NCI-H510A treated with DMSO at 0.1 percent for 48 hours (cell line): ENCODE measurements around the gene WDR82.

Experiments
- DNase-seq: peaks from one replicate; lab custom pipeline; 2025; lab: John Stamatoyannopoulos, UW

Gene WDR82

DNA sequence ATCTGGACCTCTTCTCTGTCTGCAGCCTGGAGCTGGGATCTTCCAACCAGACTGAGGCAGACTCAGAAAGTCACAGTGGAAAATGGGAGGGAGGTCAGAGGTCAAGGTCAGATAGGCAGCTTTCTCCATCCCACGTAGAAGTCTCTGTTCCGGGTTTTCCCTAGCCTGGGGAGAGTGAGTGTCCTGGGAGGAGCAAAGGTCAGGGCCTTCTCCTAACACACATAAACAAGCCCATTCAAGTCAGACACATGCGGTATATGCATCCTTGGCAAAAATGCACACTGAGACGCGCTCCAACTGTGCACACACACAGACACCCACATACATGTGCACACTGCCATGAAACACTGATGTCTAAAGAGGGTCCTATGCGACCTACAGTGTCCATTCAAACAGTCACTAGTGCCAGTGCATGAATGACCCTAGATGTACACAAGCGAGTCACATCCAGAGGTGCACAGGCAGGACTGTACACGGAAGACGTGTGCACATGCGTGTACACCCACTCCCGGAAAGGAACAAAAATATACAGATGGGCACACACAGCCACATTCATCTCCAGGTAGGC is 40.2 kb downstream of the WDR82 start:
- no peak for DNase-seq

DNA sequence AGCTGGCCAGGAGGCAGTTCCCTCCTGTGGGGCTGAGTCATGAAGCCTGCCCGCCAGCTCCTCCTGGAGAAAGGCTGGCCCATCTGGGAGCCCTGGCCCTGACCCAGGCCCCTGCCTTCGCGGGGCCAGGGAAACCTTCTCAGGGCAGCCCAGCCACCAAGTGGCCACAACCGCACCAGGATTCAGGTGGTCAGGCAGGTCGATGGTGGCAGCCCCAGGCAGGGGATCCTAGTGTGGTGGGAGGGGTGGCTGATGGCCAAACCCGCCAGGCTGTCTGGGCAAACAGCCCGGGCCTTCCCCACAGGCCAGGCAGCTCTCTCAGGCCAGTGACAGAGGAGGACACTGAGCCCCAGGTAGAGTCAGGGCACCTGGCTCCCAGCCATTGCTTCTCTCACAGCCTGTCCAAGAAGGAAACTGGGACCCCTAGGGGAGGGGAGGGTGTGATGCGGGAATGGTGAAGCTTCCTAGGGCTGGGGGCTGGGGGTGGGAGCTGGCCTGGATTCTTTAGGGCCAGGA is 40.7 kb downstream of the WDR82 start:
- no peak for DNase-seq

DNA sequence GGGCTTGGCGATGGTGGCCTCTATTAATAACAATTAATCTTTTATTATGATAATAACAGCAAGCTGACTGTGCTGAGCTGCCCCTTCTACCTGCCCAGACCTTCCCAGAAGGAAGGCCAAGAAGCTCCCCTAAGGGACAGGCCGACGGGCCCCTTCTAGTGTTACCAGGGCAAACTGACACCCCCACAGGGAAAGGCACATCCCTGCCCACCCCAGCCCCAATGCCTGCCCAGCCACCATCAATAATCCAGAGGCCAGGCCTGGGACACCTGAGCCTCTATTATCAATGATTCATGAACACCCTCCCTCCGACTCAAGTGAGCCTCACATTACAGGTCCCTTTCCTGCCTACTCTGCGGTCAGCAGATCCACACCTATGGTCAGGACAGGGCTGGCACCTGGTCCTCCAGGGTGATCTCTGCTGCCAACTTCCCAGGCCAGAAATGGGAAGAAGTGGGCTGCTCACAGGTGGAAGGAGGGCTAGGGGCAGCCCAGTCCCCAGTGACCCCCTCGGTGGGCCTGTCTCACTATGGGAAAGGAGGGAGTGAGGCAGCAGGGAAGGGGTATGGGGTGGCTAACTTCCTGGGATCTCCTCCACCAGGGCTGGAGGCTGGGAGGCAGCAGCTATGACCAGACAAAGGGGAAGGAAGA is 41.3 kb downstream of the WDR82 start:
- no peak for DNase-seq

DNA sequence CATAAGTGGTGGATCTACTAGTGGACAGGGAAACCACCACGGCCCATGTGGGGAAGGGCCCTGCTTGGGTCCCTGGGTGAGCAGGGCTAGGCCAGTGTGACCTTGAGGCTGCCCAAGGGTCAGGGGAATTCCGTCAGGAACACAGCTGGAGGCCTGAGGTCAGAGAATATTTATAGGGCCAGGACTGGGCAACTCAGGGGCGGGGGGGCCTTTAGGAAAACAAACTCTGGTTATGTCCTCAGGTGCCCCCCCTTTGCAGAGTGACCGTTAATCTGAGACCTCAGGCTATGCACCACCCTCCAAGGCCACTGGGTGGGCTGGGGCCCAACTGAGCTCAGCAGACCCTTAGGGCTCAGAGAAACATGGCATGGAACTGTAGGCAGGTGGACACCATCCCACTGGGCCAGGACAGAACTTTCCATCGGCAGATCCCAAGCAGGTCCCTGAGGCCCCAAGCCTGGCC is 42.0 kb downstream of the WDR82 start:
- DNase-seq = no peak

DNA sequence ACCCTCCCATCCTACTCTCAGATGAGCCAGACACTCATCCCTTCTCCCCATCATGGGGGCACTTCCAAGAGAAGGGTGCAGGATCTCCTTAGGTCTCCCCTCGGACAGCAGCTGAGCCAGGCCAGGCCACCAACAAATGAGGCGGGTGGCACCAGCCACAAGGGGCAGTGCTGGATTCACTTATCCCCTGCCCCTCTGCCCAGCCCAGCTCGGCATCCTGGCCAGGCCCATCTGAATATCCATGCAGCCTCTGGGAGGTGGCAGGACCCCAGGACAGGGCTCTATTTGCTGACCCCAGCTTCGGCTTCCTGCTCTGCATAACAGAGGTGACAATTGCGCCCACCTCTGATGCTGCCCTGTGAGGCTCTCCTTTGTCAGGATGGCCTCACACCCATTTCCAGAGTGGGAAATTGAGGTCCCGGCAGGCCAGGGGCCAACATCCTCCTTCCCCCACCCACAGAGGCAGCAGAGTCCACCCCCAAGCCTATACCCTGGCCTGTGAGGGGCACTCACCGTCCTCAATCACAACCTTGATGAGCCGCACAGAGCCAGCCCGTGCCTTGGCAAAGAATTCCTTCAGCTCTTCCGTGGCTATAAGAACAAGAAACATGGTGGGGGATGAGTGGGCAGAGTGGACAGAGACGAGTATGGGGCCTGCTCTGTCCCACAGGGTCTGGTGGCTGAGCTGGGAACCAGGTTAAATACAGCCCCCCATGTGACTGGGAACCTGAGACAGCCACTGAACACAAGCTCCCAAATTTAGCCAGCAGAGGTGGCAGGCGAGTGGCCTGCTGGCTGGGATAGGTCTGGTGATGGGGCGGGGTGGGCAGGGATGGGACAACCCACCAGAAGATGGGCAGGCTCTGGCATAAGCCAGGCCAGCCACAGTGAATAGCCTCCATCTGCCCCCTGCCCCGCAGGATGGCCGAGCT is 43.7 kb downstream of the WDR82 start:
- no peak for DNase-seq

DNA sequence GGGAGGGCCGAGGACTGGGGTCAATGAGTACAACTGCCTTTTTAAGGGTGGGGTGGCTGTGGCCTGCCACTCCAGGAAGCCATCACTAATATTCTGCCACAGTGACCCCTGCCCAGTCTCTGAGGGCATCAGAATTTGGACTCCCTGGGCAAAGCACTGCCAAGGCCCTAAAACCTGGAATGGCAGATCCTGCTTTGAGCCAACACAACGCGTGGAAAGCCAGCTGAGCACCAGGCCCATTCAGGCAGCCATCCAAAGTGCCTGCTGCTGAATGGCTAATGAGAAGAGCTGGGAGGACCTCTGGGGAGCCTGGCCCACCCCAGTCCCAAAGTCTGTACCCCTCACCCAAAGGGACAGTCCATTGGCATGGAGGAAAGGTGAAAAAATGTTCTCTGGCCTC is 44.5 kb downstream of the WDR82 start:
- no peak for DNase-seq

DNA sequence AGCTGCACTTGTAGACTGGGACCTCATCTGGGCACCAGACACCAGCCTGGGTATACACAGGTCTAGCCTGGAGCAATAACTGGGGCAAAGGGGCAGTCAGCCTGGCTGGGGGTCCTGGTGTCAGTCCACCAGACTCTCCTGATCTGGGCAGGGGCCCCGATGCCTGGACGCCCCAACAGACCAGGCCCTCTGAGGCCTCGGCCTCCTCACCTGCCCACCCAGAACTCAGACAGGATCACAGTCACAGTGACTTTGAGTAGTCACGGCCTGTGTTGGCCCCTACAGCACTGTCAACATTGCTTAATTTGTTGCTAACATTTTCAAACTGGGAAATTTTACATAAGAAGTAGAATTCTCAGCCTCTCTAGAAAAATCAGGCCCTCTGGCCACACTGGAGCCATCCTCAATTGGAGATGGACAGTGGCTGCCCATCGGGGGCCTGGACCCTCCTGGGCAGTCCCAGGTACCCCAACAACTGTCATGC is 45.3 kb downstream of the WDR82 start:
- DNase-seq = no peak

DNA sequence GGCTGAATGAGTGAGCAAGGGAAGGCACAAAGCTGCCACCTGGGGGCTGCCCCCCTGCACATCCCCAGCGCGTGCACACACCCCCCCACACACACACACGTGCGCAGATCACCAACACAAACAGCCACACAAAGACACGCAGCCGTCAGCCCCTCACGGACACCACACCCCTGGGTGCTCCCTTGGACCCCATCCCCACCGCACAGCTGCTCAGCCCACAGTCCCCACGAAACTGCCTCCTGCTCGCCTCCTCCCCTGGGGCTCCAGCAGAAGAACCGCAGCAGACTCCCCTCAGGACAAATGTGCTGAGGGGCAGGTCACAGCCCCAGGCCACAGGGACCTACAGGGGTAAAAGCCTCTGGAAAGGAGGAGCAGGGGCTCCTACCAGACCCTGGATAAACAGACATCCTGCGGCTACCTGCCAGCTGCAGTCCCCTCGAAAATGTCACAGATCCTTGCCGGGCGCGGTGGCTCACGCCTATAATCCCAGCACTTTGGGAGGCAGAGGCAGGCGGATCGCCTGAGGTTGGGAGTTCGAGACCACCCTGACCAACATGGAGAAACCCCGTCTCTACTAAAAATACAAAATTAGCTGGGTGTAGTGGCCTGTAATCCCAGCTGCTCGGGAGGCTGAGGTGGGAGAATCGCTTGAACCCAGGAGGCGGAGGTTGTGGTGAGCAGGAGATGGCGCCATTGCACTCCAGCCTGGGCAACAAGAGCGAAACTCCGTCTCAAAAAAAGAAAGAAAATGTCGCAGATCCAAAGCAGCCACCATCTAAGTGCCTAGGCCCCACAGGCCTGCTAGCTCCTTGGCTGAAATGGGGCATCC is 46.0 kb downstream of the WDR82 start:
- no peak for DNase-seq

DNA sequence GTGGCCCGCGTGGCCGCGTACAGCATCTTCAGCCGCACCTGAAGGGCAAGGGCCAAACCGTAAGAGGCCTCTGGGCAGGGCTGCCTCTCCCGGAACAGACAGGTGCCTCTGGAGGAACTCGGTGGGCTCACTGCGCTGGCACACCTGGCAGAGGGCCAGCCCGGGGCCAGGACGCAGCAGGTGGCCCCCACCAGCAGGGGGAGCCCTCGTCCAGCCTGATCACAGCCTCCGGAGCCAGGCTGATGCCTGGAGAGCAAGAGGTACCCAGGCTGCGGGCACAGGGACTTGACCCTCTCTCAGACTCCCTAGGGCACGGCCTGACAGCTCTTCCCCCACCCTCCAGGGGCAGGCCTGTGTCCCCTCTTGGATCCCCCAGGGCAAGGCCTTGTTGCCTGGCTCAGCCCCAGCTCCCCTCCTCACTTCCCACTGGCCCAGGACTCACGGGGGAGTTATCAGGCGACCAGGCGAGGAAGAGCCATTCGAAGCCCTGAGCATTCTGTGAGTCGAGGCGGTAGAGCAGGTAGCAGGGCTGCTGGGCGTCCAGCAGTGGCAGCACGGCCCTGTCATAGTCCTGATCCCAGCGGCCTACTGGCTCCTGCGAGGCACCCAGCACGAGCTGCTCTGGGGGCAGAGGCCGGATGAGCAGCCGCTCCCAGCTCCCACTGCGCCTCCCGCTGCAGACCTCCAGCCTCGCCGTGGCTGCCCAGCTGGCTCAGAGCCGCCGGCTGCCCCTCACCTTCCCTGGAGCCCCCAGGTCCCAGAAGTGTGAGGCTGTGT is 46.8 kb downstream of the WDR82 start:
- DNase-seq = no peak

DNA sequence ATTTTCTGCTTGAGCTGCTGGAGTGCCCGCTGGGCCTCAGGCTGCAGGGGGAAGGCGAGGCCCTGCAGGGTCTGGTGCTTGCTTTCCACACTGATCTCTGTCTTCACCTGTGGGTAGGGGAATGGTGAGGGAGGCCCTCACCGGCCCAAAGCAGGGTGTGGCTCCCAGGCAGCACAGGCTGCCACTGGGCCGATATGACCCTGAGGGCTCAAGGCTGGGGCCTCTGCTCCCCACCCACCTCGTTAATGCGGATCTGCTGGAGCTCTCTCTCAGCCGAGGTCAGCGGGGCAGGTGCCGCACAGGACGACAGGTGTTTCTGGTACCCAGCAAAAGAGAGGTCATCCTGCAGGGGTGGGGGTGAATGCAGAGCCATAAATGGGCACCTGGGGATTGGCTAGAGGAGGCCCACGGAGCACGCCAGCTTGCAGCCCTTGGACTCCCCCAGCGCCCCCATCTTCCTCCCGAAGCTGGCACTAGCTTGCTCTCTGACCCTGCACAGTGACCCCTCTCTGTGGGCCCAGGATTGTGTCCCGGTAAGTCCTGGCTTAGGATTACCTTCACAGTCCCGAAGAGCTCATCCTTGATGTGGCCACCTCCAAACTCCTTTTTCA is 47.5 kb downstream of the WDR82 start:
- DNase-seq = no peak

DNA sequence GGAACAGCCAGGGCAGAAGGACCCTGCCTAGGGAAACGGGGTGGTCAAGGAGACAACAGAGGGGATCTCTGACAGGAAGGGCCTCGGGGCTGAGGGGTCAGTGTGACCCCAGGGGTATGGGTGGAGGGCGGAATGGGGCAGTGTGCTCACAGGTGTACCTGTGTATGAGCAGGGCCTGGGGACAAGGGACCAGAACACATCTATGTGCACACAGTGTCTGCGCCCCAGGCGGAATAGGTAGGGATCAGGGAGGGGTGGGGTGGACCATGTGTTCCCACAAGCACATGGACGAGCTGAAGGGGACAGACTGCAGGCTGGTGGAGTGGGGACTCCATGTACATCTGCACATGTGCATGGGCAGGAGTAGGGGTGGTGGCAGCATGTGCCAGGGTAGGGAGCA is 48.0 kb downstream of the WDR82 start:
- no peak for DNase-seq

DNA sequence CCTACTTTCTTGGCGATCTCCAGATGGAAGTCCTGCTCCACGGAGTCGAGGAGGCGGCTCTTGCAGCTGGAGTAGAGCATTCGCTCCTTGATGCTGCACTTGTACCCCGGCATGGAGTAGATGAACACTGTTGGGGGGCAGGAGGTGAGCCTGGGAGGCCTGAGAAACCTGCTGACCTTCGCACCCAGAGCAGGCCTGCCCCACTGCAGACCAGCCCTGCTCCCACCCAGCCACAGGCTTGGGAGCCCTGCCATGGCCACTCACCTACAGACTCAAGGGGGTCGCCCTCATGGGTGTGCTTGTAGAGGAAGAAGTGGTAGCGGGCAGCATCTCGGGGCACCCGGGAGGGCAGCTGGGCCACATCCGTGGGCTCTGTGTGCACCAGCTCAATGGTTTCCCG is 48.8 kb downstream of the WDR82 start:
- DNase-seq = no peak

DNA sequence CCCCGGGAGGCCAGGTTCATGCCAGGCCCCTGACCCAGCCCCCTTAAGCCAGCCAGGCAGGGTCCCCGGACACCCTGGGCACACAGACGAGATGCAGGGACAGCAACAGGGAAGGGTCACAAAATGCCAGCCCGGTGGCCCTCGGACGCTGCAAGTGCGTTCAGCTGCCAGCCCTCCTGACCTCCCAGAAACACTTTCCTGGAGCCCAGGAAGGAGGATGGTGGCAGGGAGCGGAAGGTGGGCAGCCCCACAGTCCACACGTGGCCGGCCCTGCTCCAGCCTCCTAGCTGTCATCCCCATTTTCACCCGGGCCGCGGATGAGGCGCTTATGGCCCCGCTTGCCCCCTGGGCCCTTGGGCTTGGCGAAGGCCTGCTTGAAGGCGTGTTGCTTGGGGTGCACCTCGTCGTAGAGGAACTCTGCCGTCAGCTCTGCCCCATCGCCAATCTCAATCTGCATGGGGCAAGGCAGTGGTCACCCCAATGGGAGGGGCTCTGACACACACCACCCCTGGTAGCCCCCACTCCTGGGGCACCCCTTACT is 49.6 kb downstream of the WDR82 start:
- no peak for DNase-seq

DNA sequence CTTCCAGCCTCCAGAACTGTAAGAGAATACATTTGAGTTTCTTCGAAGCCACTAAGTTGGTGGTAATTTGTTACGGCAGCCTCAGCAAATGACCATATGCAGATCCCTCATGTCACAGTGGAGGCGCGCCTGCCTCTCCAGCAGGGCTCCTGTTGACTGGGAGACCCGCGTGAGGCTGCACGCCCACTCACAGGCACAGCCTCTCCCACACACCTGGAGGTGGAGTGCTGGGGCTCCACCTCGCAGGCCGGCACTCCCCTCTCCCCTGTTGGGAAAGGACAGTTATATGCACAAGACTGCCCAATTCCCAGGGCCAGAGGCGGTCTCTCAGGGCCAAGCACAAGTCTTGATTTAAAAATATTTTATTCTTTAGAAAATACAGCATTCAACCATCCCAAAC is 50.2 kb downstream of the WDR82 start:
- no peak for DNase-seq

DNA sequence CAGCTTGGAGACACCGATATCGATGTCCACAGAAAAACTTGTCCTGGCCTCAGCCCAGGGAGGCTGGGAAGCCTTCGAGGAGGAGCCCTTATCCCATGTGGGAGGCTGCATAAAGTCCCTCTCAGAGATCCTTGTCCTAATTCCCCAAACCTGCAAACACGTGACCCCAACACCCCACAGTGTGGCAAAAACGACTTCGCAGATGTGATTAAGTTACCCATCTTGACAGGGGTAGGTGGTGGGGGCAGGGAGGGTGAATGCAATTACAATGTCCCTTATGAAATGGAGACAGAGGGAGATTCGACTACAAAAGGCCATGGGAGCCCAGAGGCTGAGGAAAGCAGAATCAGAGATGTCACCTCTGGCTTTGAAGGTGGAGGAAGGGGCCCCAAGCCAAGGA is 50.7 kb downstream of the WDR82 start:
- no peak for DNase-seq

DNA sequence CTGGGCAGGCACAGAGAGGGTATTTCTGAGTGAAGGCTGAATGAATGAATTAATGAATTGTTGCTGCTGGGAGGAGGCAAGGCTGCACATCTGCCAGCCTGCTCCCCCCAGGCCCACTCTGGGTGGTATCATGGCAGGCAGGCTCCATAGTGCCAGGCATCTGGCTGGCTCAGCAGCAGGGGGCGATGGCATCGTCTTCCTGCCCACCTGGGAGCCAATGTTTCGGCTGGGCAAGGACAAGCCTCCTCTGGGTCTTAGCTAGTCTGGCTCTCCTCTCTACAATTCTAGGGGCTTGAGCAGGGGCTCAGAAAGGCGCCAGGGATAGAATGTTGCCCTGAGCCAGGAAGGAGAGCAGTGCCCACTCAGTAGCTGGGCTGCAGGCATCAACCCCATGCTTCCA is 51.3 kb downstream of the WDR82 start:
- no peak for DNase-seq

DNA sequence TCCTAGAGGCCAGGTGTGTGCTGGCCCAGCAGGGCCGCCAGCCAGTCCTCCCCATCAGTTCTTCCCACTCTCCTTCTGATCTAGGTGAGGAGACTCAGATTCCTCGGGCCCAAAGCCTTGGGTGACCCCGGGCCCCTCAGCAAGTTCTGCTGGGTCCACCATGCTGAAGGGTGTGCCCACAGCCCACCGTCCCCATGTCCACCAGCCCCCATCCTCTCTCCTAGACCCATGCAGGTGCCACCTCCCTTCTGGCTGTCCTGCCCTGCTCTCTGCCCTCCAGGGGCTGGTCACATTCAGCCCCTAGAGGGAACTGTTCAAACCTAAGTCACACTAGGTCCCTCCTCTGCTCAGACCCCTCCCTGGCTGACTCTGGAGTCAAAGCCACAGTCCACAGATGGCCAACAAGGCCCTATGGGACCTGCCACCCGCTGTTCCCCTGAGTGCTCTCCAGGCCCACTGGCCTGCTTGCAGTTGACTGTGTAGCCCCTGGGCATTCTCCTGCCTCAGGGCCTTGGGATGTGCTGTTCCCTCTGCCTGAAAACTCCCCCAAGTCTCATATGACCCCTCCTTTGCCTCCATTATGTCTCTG is 52.1 kb downstream of the WDR82 start:
- DNase-seq = no peak

DNA sequence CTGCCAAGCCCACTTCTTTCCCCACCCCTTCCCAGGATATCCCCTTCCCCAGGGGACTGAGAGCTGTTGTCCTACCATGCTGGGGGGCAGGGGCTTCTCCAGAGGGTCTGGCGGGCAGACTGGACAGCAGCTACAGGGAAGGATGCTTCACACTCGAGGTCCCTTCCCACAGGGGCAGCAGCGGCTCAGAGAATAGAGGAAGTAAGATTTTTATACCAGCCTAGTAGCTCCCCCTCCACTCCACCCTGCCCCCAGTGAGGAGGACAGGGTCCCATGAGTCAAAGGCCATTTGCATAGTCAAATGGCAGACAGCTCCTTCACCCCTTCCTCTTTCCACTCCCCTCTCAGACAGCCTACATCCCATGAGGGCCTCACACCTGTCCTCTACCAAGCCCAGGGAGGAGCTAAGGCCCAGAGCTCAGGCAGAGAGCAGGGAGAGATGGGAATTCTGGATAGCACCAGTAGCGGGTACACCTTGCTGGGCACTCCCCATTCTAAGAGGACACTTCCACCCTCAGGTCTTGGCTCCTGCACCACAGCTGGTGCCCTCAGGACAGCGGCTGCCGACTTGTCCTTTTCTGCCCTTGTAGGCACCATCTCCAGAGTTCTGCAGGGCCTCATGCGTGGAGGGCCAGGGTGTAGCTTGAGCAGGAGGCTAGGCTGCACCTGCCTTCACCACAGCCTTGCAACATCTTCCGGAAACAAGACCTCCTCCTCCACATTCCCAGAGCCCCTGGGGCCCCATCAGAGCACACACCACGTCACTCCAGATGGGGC is 52.8 kb downstream of the WDR82 start, which contains the start of gene TLR9:
Gene TLR9 (minus strand): TSS at position 194 of the 777 bp plus-strand sequence. CDS start 116 bp downstream, at position 78.
- peak; percentile 50 for DNase-seq
